Fibroblast of lung (primary cell): ENCODE measurements around the gene UGGT1.

Experiments
- CTCF ChIP-seq, 2 donors: IDR thresholded peaks in 1 of 2; conservative IDR thresholded peaks in 1 of 2; 1 replicate in 1 of 2; 2 replicates in 1 of 2; pipeline ENCODE4 v1.5.1; 2011 to 2012; ENCODE audit warnings: low read length in 2 of 2, control low read depth in 1 of 2, inconsistent platforms in 1 of 2, low read depth in 1 of 2, mild to moderate bottlenecking in 1 of 2
- EZH2 ChIP-seq: IDR thresholded peaks from 2 replicates; pipeline ENCODE4 v1.5.1; 2012; ENCODE audit warnings: low read length, control low read depth, mild to moderate bottlenecking; ENCODE audit errors: missing control alignments

GRCh38 chr2:128086244-128086643, 4.8 kb upstream of the UGGT1 start:
- TF ChIP-seq CTCF (conservative IDR thresholded peaks at IDR 0.05 in 1 of 2, IDR thresholded peaks at IDR 0.05 in 1 of 2; ENCODE audit: low read depth in 1 of 2, low read length in 2 of 2) (no peak), EZH2 (no peak)
